SK-N-SH (cell line): ENCODE data around the gene CD63.

ENCODE experiments used
- ELF1 ChIP-seq: IDR thresholded peaks from 2 replicates; pipeline ENCODE4 v1.4.0; 2012
- EP300 ChIP-seq, 2 experiments: IDR thresholded peaks; 2 replicates each; pipeline versions ENCODE4 v1.4.0 to v1.6.1; 2012; ENCODE audit warnings: borderline replicate concordance in 1 of 2, low read depth in 1 of 2, low read length in 1 of 2
- EZH2phosphoT487 ChIP-seq: fragments of 200-600 bp; sonication (generic); IDR thresholded peaks from 2 replicates; pipeline ENCODE4 v1.6.1; 2017; ENCODE audit warnings: low read depth, mixed run types, mild to moderate bottlenecking, antibody characterized with exemption, moderate library complexity, borderline replicate concordance
- FOSL2 ChIP-seq: IDR thresholded peaks from 2 replicates; pipeline ENCODE4 v1.4.0; 2012; ENCODE audit warnings: low read depth, mild to moderate bottlenecking, moderate library complexity, borderline replicate concordance
- FOXJ3 ChIP-seq: sonication (generic); formaldehyde crosslinking; IDR thresholded peaks from 2 replicates; pipeline ENCODE4 v1.5.1; 2020; ENCODE audit warnings: mild to moderate bottlenecking, missing genetic modification reagents
- GABPA ChIP-seq: IDR thresholded peaks from 2 replicates; pipeline ENCODE4 v1.4.0; 2012; ENCODE audit warnings: low read depth, mild to moderate bottlenecking
- POLR2AphosphoS5 ChIP-seq: IDR thresholded peaks from 2 replicates; pipeline ENCODE4 v1.6.1; 2012; ENCODE audit warnings: low read depth, low read length
- RCOR1 ChIP-seq: fragments of 150-350 bp; IDR thresholded peaks from 2 replicates; pipeline ENCODE4 v1.6.1; 2017; ENCODE audit warnings: antibody characterized with exemption, low read length
- SIN3A ChIP-seq: IDR thresholded peaks from 2 replicates; pipeline ENCODE4 v1.6.1; 2012; ENCODE audit warnings: low read depth, mild to moderate bottlenecking, low read length, moderate library complexity, borderline replicate concordance
- TAF1 ChIP-seq: IDR thresholded peaks from 2 replicates; pipeline ENCODE4 v1.6.1; 2012; ENCODE audit warnings: low read depth, mild to moderate bottlenecking, low read length, moderate library complexity, borderline replicate concordance
- YY1 ChIP-seq: IDR thresholded peaks from 2 replicates; pipeline ENCODE4 v1.4.0; 2012; ENCODE audit warnings: low read depth, mild to moderate bottlenecking
- TF ChIP-seq, protein P1 (sequence below): IDR thresholded peaks from 2 replicates; pipeline ENCODE4; 2012
- TF ChIP-seq, protein P2 (sequence below): fragments of 200-600 bp; sonication (generic); IDR thresholded peaks from 2 replicates; pipeline ENCODE4 v1.6.1; 2017; ENCODE audit warnings: antibody characterized with exemption, mild to moderate bottlenecking, moderate library complexity
- TF ChIP-seq, protein P3 (sequence below): IDR thresholded peaks from 2 replicates; pipeline ENCODE4 v1.4.0; 2012; ENCODE audit warnings: low read depth

DNA sequence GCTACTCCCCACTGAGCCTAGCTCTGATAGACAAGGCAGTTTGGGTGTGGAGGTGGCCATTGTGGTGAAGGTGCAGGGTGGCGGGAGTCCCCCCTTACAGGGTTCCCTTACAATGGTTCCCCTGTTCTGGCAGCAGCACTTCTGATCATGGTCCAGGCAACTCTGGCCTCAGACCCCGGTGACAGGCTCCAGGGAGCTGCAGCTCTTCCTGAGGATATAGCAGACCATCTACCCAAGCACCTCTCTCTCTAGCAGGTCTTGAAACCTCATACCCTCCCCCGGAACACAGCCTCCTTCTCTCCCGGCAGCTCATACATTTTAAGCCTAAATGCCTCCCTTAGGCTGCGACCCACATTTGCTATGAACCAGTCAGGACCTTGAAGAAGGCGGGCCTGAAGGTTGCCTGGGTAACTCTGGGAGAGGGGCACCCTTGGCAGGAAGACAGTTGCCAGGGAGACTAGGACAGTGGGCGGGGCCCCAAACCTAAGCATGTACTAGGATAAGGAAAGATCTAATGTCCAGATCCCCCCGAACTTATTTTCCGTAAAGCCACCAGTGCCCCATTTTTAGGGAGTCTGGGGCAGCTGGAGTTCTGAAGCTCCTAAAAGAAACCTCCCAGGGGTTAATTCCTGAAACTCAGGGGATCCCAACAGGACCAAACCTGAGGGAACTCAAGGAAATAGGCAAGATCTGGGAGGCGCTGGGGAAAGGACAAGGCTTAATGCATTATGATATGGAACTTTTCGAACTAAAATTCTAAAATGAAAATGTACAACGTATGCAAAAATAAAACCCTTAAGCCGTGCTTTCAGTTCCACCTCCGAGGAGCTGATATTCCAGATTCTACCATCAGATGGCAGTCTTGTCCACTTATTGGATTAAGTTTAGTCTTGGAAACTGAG, 9.6 kb upstream of the CD63 start:
- TF ChIP-seq POLR2AphosphoS5, result no peak; the same call in 1 of the 2 replicates
- no peak for TF ChIP-seq EZH2phosphoT487
- no peak for TF ChIP-seq FOSL2
- TF ChIP-seq YY1, result no peak
- TF ChIP-seq, protein P1, sequence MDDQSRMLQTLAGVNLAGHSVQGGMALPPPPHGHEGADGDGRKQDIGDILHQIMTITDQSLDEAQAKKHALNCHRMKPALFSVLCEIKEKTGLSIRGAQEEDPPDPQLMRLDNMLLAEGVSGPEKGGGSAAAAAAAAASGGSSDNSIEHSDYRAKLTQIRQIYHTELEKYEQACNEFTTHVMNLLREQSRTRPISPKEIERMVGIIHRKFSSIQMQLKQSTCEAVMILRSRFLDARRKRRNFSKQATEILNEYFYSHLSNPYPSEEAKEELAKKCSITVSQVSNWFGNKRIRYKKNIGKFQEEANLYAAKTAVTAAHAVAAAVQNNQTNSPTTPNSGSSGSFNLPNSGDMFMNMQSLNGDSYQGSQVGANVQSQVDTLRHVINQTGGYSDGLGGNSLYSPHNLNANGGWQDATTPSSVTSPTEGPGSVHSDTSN, result no peak
- TF ChIP-seq, protein P2, sequence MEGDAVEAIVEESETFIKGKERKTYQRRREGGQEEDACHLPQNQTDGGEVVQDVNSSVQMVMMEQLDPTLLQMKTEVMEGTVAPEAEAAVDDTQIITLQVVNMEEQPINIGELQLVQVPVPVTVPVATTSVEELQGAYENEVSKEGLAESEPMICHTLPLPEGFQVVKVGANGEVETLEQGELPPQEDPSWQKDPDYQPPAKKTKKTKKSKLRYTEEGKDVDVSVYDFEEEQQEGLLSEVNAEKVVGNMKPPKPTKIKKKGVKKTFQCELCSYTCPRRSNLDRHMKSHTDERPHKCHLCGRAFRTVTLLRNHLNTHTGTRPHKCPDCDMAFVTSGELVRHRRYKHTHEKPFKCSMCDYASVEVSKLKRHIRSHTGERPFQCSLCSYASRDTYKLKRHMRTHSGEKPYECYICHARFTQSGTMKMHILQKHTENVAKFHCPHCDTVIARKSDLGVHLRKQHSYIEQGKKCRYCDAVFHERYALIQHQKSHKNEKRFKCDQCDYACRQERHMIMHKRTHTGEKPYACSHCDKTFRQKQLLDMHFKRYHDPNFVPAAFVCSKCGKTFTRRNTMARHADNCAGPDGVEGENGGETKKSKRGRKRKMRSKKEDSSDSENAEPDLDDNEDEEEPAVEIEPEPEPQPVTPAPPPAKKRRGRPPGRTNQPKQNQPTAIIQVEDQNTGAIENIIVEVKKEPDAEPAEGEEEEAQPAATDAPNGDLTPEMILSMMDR, result peak; percentile 85
- TF ChIP-seq RCOR1, result 0 out of 2 replicates have a peak, but pooled peaks have one; percentile 26
- TF ChIP-seq SIN3A, result 0 out of 2 replicates have a peak, but pooled peaks have one; percentile 13
- no peak for TF ChIP-seq EP300 (IDR thresholded peaks at IDR 0.05; ENCODE audit: borderline replicate concordance in 1 of 2, low read depth in 1 of 2, low read length in 1 of 2)
- no peak for TF ChIP-seq FOXJ3 (CRISPR knock-in tag)
- no peak for TF ChIP-seq ELF1
- TF ChIP-seq, protein P3, sequence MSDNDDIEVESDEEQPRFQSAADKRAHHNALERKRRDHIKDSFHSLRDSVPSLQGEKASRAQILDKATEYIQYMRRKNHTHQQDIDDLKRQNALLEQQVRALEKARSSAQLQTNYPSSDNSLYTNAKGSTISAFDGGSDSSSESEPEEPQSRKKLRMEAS, result no peak
- TF ChIP-seq GABPA, result no peak
- TF ChIP-seq TAF1, result 0 out of 2 replicates have a peak, but pooled peaks have one; percentile 26
